ENCODE measurements around the gene SBK3. TPM values are rescaled to one million over a fixed set of nuclear protein-coding genes. Genes with fewer than 3 reads are reported as not detected.

Gene SBK3
- total RNA-seq (2014; rRNA removed; shearing (Covaris generic)) = not detected in 2 replicates
- total RNA-seq (2022) = 0.34 and 0.68 TPM in 2 replicates
- percentile 17 among the genes with signal in this experiment for Bru-seq, nascent RNA
- percentile 13 among the genes with signal in this experiment for BruChase-seq, experiment 1, labeled RNA remaining after a 6-hour chase
- BruChase-seq, experiment 2, labeled RNA remaining after a 2-hour chase = percentile 18 among the genes with signal in this experiment
- long read RNA-seq = 0 reads

- CTCF ChIA-PET (ENCODE audit: unreplicated experiment) = no interaction called here
- no peaks in the 10 kb centered on the region for H3K79me2 ChIP-seq (ENCODE audit: insufficient read depth, low read depth, low read length)
- no TSS peak for BruUV-seq (replicated peaks)
- POLR2A ChIA-PET = no interaction called here
- H3K36me3 ChIP-seq (ENCODE audit: insufficient read depth, low read length) = no peaks in the 10 kb centered on the region
- TF ChIP-seq CTCF (conservative IDR thresholded peaks at IDR 0.05; ENCODE audit: low read length) = no peak
- no peak for TF ChIP-seq EZH2phosphoT487 (IDR thresholded peaks at IDR 0.05; ENCODE audit: borderline replicate concordance, low read depth, low read length)
- H4K20me1 ChIP-seq (ENCODE audit: insufficient read depth, low read length) = no peaks in the 10 kb centered on the region
- no peak within 1 kb of the TSS for H3K27ac ChIP-seq (ENCODE audit: low read depth, low read length, poor library complexity, severe bottlenecking)
- H3K4me3 ChIP-seq (ENCODE audit: low read depth, low read length, poor library complexity, severe bottlenecking) = no peak within 1 kb of the TSS
- no peak within 1 kb of the TSS for H3K4me2 ChIP-seq (ENCODE audit: low read length)
- H3K4me1 ChIP-seq (ENCODE audit: insufficient read depth, low read length, poor library complexity, severe bottlenecking) = peaks cover 8% of the 10 kb centered on the region
- intact Hi-C loops (cut with micrococcal nuclease; ENCODE audit: unreplicated experiment) = no loop called here
- no peak for DNase-seq (ENCODE audit: low spot score)
- no peak within 1 kb of the TSS for H2AFZ ChIP-seq (ENCODE audit: low read length)
- H3K9me2 ChIP-seq (ENCODE audit: insufficient read depth, low read length) = no peaks in the 10 kb centered on the region
- no peaks in the 10 kb centered on the region for H3K9me3 ChIP-seq (ENCODE audit: low read length)
Observed at GRCh38 chr19:55545443-55545842, at the start of gene SBK3. Gene SBK3, minus strand, starts transcription at chr19:55545543. Its CDS starts 0 bp downstream, at chr19:55545543.

GRCh38 chr19:55593096-55593772, 47.9 kb upstream of the SBK3 start:
- Histone ChIP-seq H3K9me2 (ENCODE audit: insufficient read depth, low read length) (no peaks in the 10 kb centered on the region), H3K9me3 (ENCODE audit: low read length) (no peaks in the 10 kb centered on the region), H3K27ac (ENCODE audit: low read depth, low read length, poor library complexity, severe bottlenecking) (no peak overlapping the region), H3K36me3 (ENCODE audit: insufficient read depth, low read length) (peaks cover 36% of the 10 kb centered on the region), H3K4me2 (ENCODE audit: low read length) (no peak overlapping the region), H2AFZ (ENCODE audit: low read length) (no peak overlapping the region), H3K4me3 (ENCODE audit: low read depth, low read length, poor library complexity, severe bottlenecking) (no peak overlapping the region), H3K79me2 (ENCODE audit: insufficient read depth, low read depth, low read length) (no peaks in the 10 kb centered on the region), H3K4me1 (ENCODE audit: insufficient read depth, low read length, poor library complexity, severe bottlenecking) (peaks cover 1% of the 10 kb centered on the region), H4K20me1 (ENCODE audit: insufficient read depth, low read length) (no peaks in the 10 kb centered on the region)
- ChIA-PET POLR2A (interaction anchor here (0.7 kb wide), 1 partner anchor 382 kb away, joined by 4 read pairs; no protein-coding TSS in a partner anchor), CTCF (ENCODE audit: unreplicated experiment) (no interaction called here)
- no peak for DNase-seq (ENCODE audit: low spot score)
- intact Hi-C loops (cut with micrococcal nuclease; ENCODE audit: unreplicated experiment) = no loop called here
- TF ChIP-seq CTCF (conservative IDR thresholded peaks at IDR 0.05; ENCODE audit: low read length) = no peak
- TF ChIP-seq EZH2phosphoT487 (IDR thresholded peaks at IDR 0.05; ENCODE audit: borderline replicate concordance, low read depth, low read length) = no peak
- BruUV-seq (replicated peaks) = no TSS peak
